HCT116 (cell line): ENCODE data around the gene ADAMTS13. TPM values are rescaled to one million over a fixed set of nuclear protein-coding genes. Genes with fewer than 3 reads are reported as not detected.

Experiments used
- ATAC-seq: fragments of 200-7000 bp; cut with Tn5 transposase; 2 replicates; pipeline ENCODE4 v1.9.1; 2020; ENCODE audit warnings: mild to moderate bottlenecking, moderate library complexity
- BruUV-seq: library from RNA; stranded (reverse); fragments of 400-500 nt; replicated peaks from 2 replicates; lab custom pipeline; 2021; lab: Mats Ljungman, UMichigan
- CTCF ChIA-PET: fragments of 300-600 bp; sonication (Branson Sonifier 250); formaldehyde crosslinking; loops from one replicate; lab custom pipeline; 2021; ENCODE audit warnings: antibody characterized with exemption; lab: Charles Lee
- POLR2A ChIA-PET: fragments of 300-600, 350-600 bp; sonication (Branson Sonifier 250); formaldehyde crosslinking; loops from one replicate; lab custom pipeline; 2021; ENCODE audit warnings: antibody characterized with exemption; lab: Charles Lee
- RAD21 ChIA-PET, 2 experiments: fragments of 300-600 bp; sonication (Branson Sonifier 250); formaldehyde crosslinking; loops; one replicate each; lab custom pipeline; 2023; ENCODE audit warnings: low total read pairs in 2 of 2; ENCODE audit not compliant: uncharacterized antibody in 2 of 2, unreplicated experiment in 2 of 2, low non-redundant PET in 1 of 2; lab: Charles Lee
- DNase-seq: peaks from one replicate; pipeline ENCODE4 v3.0.0-alpha.2; 2010; ENCODE audit warnings: low read depth, low spot score
- H2AFZ ChIP-seq: fragments of 200-600 bp; shearing (Covaris generic), sonication (generic); 2 replicates; pipeline ENCODE4 v1.6.1; 2017; ENCODE audit warnings: low read depth, mixed run types, mixed read lengths, antibody characterized with exemption, low read length; ENCODE audit not compliant: poor library complexity, severe bottlenecking
- H3K27ac ChIP-seq: 2 replicates; pipeline ENCODE4 v1.5.1; 2012; ENCODE audit warnings: low read depth, low read length
- H3K27me3 ChIP-seq: fragments of 200-600 bp; sonication (generic); 2 replicates; pipeline ENCODE4 v1.6.1; 2016; ENCODE audit warnings: mixed run types, low read length, mixed read lengths; ENCODE audit not compliant: insufficient read depth
- H3K36me3 ChIP-seq, 2 experiments: fragments of 200-500 bp in 1 of 2; fragments of 200-600 bp in 1 of 2; sonication (Bioruptor generic) in 1 of 2; sonication (generic) in 1 of 2; 2 replicates each; pipeline versions ENCODE4 v1.5.1 to v1.6.1; 2014 to 2016; ENCODE audit warnings: low read length in 2 of 2, inconsistent platforms in 1 of 2, mixed read lengths in 1 of 2, mixed run types in 1 of 2; ENCODE audit not compliant: insufficient read depth in 2 of 2, control insufficient read depth in 1 of 2
- H3K4me1 ChIP-seq, 2 experiments: fragments of 200-600 bp in 1 of 2; sonication (generic) in 1 of 2; 2 replicates each; pipeline versions ENCODE4 v1.5.1 to v1.6.1; 2012 to 2017; ENCODE audit warnings: low read length in 2 of 2, inconsistent platforms in 1 of 2, mild to moderate bottlenecking in 1 of 2, mixed read lengths in 1 of 2, mixed run types in 1 of 2, moderate library complexity in 1 of 2; ENCODE audit not compliant: insufficient read depth in 2 of 2, control insufficient read depth in 1 of 2
- H3K4me2 ChIP-seq: fragments of 200-600 bp; sonication (generic); 2 replicates; pipeline ENCODE4 v1.6.1; 2017; ENCODE audit warnings: mixed run types, low read length, mixed read lengths
- H3K4me3 ChIP-seq, 2 experiments: fragments of 200-600 bp in 1 of 2; sonication (generic) in 1 of 2; replicated peaks in 1 of 2; 2 replicates each; pipeline ENCODE4 v1.5.1; 2011 to 2016; ENCODE audit warnings: low read length in 2 of 2, control low read depth in 1 of 2, low read depth in 1 of 2, mild to moderate bottlenecking in 1 of 2, mixed read lengths in 1 of 2, mixed run types in 1 of 2
- H3K79me2 ChIP-seq: fragments of 200-600 bp; sonication (generic); 2 replicates; pipeline ENCODE4 v1.6.1; 2017; ENCODE audit warnings: mild to moderate bottlenecking, mixed run types, low read length, moderate library complexity, mixed read lengths; ENCODE audit not compliant: insufficient read depth
- H3K9ac ChIP-seq: fragments of 200-600 bp; sonication (generic); 2 replicates; pipeline ENCODE4 v1.6.1; 2016; ENCODE audit warnings: low read length, mixed read lengths
- H3K9me2 ChIP-seq: fragments of 200-600 bp; sonication (generic), shearing (Covaris generic); 2 replicates; pipeline ENCODE4 v1.6.1; 2017; ENCODE audit warnings: mixed run types, mild to moderate bottlenecking, moderate library complexity; ENCODE audit not compliant: insufficient read depth
- H3K9me3 ChIP-seq, 2 experiments: fragments of 200-500 bp in 1 of 2; fragments of 200-600 bp in 1 of 2; sonication (Bioruptor generic) in 1 of 2; sonication (generic) in 1 of 2; 2 replicates each; pipeline ENCODE4 v1.6.1; 2014 to 2017; ENCODE audit warnings: low read length in 2 of 2, mixed read lengths in 2 of 2, inconsistent platforms in 1 of 2, low read depth in 1 of 2, mild to moderate bottlenecking in 1 of 2, mixed run types in 1 of 2, moderate library complexity in 1 of 2; ENCODE audit not compliant: control insufficient read depth in 1 of 2, insufficient read depth in 1 of 2
- H4K20me1 ChIP-seq: fragments of 200-600 bp; sonication (generic), shearing (Covaris generic); 2 replicates; pipeline ENCODE4 v1.6.1; 2017; ENCODE audit warnings: mixed run types, mild to moderate bottlenecking, moderate library complexity; ENCODE audit not compliant: insufficient read depth
- ZFX ChIP-seq: fragments of 450-650 bp; IDR thresholded peaks from 2 replicates; pipeline ENCODE4 v1.6.1; 2017
- intact Hi-C: fragments of 100-400 bp; cut with micrococcal nuclease; formaldehyde crosslinking; loops from 2 replicates; pipeline ENCODE4 v1.10.0; 2022
- total RNA-seq: library from RNA; stranded (reverse); gene quantifications from one replicate; pipeline ENCODE4 v1.2.1, GENCODE V29; 2021; ENCODE audit not compliant: unreplicated experiment
- TF ChIP-seq, protein P1 (sequence below), 3 experiments: fragments of 200-600 bp in 1 of 3; sonication (generic) in 1 of 3; IDR thresholded peaks in 2 of 3; conservative IDR thresholded peaks in 1 of 3; 2 replicates each; pipeline ENCODE4 v1.5.1; 2012 to 2017; ENCODE audit warnings: low read depth in 2 of 3, low read length in 2 of 3, antibody characterized with exemption in 1 of 3, borderline replicate concordance in 1 of 3, control low read depth in 1 of 3, mild to moderate bottlenecking in 1 of 3, mixed read lengths in 1 of 3, mixed run types in 1 of 3, moderate library complexity in 1 of 3; ENCODE audit not compliant: insufficient read depth in 1 of 3
- TF ChIP-seq, protein P2 (sequence below): IDR thresholded peaks from 2 replicates; pipeline ENCODE4 v1.6.1; 2012; ENCODE audit warnings: low read depth

Gene ADAMTS13
- total RNA-seq, 1 experiment from 2014 or later, result 9.2 TPM

DNA sequence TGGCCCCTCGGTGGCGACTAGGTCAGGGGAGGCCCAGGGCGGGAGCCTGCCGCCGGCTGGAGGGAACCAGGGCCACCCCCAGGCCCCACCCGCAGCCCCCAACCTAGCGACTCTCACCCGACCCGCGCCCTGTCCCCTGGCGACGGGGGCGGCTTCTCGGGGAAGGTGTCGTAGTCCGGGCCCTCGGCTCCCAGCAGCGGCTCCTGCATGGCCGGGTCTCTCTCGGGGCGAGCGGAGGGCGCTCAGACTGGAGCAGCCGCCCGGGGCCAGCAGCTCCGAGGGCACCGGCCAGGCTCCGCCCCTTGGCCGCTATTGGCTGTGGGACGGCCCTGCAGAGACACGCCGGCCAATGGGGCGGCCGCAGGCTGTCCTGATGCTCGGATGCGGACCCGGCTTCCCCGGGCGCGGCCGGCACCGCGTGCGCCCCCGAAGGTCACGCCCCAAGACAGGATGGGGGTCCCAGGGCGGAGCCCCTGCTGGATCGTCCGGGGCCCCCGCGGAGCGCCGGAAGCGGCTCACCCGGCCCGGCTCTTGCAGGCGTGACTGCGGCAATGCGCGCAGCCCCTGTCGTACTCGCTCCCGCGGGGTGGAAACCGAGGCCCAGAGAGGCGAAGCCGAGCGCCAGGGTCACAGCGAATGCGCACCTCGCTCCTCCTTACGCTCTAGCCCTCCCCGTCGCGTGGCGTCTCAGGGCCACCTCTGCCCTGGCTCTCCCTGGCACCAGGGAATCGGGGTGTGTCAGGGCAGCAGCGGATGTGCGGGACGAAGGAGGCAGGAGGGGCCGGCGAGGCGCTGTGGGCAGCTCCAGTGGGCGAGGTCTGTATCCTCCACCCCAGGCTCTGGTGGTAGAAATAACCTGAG is 56.9 kb downstream of the ADAMTS13 start, which contains the start of gene SLC2A6 (continued):
- TF ChIP-seq, protein P1, sequence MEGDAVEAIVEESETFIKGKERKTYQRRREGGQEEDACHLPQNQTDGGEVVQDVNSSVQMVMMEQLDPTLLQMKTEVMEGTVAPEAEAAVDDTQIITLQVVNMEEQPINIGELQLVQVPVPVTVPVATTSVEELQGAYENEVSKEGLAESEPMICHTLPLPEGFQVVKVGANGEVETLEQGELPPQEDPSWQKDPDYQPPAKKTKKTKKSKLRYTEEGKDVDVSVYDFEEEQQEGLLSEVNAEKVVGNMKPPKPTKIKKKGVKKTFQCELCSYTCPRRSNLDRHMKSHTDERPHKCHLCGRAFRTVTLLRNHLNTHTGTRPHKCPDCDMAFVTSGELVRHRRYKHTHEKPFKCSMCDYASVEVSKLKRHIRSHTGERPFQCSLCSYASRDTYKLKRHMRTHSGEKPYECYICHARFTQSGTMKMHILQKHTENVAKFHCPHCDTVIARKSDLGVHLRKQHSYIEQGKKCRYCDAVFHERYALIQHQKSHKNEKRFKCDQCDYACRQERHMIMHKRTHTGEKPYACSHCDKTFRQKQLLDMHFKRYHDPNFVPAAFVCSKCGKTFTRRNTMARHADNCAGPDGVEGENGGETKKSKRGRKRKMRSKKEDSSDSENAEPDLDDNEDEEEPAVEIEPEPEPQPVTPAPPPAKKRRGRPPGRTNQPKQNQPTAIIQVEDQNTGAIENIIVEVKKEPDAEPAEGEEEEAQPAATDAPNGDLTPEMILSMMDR (IDR thresholded peaks at IDR 0.05 in 2 of 3, conservative IDR thresholded peaks at IDR 0.05 in 1 of 3; ENCODE audit: borderline replicate concordance in 1 of 3, insufficient read depth in 1 of 3, low read depth in 2 of 3, low read length in 2 of 3), result no peak

DNA sequence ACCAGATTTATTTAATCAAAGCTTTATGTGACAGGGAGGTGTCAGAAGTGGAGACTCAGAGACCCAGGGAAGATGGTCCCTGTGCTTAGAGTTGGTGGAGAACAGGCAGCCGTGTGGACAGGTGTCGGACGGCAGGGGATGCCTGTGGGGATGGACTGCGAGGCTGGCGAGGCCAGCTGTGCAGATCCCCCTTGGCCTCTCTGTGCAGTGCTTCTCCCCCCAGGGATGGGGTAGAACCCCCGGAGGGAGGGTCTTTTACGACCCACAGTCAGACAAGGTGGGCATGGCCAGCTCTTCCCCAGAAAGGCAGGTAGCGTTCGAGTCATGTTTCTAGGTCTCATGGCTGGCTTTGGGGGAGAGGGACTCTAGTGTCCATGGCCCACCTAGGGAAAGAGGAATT is 61.4 kb downstream of the ADAMTS13 start:
- ChIA-PET POLR2A (no interaction called here), CTCF (interaction anchor here (0.6 to 1.5 kb wide), 2 partner anchors 461 to 603 kb away, joined by 3 to 4 read pairs; no protein-coding TSS in a partner anchor), RAD21 (no interaction called here)
- Histone ChIP-seq H3K27ac (no peak overlapping the region), H3K9me3 (no peaks in the 10 kb centered on the region), H3K36me3 (no peaks in the 10 kb centered on the region), H3K79me2 (no peaks in the 10 kb centered on the region), H3K27me3 (no peaks in the 10 kb centered on the region), H2AFZ (no peak overlapping the region), H3K9ac (no peak overlapping the region), H3K4me1 (peaks cover 22 to 34% of the 10 kb centered on the region in 2 experiments; a peak in 3 of 4 replicates), H3K9me2 (no peaks in the 10 kb centered on the region), H4K20me1 (no peaks in the 10 kb centered on the region), H3K4me3 (no peak overlapping the region)
- no peak for ATAC-seq
- intact Hi-C loops, result no loop called here
- TF ChIP-seq, protein P2, sequence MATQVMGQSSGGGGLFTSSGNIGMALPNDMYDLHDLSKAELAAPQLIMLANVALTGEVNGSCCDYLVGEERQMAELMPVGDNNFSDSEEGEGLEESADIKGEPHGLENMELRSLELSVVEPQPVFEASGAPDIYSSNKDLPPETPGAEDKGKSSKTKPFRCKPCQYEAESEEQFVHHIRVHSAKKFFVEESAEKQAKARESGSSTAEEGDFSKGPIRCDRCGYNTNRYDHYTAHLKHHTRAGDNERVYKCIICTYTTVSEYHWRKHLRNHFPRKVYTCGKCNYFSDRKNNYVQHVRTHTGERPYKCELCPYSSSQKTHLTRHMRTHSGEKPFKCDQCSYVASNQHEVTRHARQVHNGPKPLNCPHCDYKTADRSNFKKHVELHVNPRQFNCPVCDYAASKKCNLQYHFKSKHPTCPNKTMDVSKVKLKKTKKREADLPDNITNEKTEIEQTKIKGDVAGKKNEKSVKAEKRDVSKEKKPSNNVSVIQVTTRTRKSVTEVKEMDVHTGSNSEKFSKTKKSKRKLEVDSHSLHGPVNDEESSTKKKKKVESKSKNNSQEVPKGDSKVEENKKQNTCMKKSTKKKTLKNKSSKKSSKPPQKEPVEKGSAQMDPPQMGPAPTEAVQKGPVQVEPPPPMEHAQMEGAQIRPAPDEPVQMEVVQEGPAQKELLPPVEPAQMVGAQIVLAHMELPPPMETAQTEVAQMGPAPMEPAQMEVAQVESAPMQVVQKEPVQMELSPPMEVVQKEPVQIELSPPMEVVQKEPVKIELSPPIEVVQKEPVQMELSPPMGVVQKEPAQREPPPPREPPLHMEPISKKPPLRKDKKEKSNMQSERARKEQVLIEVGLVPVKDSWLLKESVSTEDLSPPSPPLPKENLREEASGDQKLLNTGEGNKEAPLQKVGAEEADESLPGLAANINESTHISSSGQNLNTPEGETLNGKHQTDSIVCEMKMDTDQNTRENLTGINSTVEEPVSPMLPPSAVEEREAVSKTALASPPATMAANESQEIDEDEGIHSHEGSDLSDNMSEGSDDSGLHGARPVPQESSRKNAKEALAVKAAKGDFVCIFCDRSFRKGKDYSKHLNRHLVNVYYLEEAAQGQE, result no peak
- TF ChIP-seq ZFX, result no peak
- TF ChIP-seq, protein P1 (IDR thresholded peaks at IDR 0.05 in 2 of 3, conservative IDR thresholded peaks at IDR 0.05 in 1 of 3; ENCODE audit: borderline replicate concordance in 1 of 3, insufficient read depth in 1 of 3, low read depth in 2 of 3, low read length in 2 of 3), result no peak
- TF ChIP-seq, all 23 proteins: peak for 0
- no peak for DNase-seq
- H3K4me2 ChIP-seq, result no peak overlapping the region
- BruUV-seq, result no TSS peak
